Peyer's patch (tissue), 4 donors: ENCODE results near the gene EDEM1. TPM values are rescaled to one million over a fixed set of nuclear protein-coding genes. Genes with fewer than 3 reads are reported as not detected.

Source experiments
- DNase-seq, 3 donors: peaks; one replicate each; pipeline ENCODE4 v3.0.0-alpha.2; 2017 to 2019
- H3K27ac ChIP-seq, 4 donors: fragments of 200-600 bp; sonication (generic); one replicate each; pipeline ENCODE4 v1.5.1; 2016 to 2019
- H3K27me3 ChIP-seq, 2 donors: fragments of 200-600 bp; sonication (generic); one replicate each; pipeline ENCODE4 v1.5.1; 2019
- H3K36me3 ChIP-seq, 3 donors: fragments of 200-600 bp; sonication (generic); one replicate each; pipeline ENCODE4 v1.5.1; 2016 to 2019
- H3K4me1 ChIP-seq, 4 donors: fragments of 200-600 bp; sonication (generic); one replicate each; pipeline ENCODE4 v1.5.1; 2016 to 2019
- H3K4me3 ChIP-seq, 4 donors: fragments of 200-600 bp; sonication (generic); 1 replicate in 3 of 4; 2 replicates in 1 of 4; pipeline ENCODE4 v1.5.1; 2016 to 2019; ENCODE audit warnings: mild to moderate bottlenecking in 1 of 4
- H3K9me3 ChIP-seq, 4 donors: fragments of 200-600 bp; sonication (generic); one replicate each; pipeline ENCODE4 v1.5.1; 2016 to 2019; ENCODE audit warnings: mild to moderate bottlenecking in 1 of 4
- CTCF ChIP-seq, 6 experiments: fragments of 450-650 bp in 4 of 6; fragments of 200-600 bp in 2 of 6; sonication (generic) in 1 of 6; IDR thresholded peaks; one replicate each; pipeline ENCODE4 v1.5.1; 2017 to 2019; ENCODE audit warnings: antibody characterized with exemption in 6 of 6, mild to moderate bottlenecking in 3 of 6, moderate library complexity in 1 of 6
- POLR2A ChIP-seq, 2 donors: fragments of 450-650 bp; IDR thresholded peaks; one replicate each; pipeline ENCODE4 v1.5.1; 2017; ENCODE audit warnings: antibody characterized with exemption in 2 of 2, mild to moderate bottlenecking in 2 of 2, moderate library complexity in 2 of 2
- total RNA-seq, 4 donors: library from RNA; depleted of rRNA; stranded (reverse); fragments of >200 nt; gene quantifications; one replicate each; pipeline ENCODE4 v1.1.0, GENCODE V29; 2016

EDEM1 gene
- total RNA-seq, 4 donors from 2014 or later = 50.1 to 118 (median 58.8) TPM

GRCh38 chr3:5251196-5251583, 63.7 kb downstream of the EDEM1 start:
- no peaks in the 10 kb centered on the region for H3K36me3 ChIP-seq
- DNase-seq = no peak
- H3K4me1 ChIP-seq = peaks cover 0 to 4% (median 0%) of the 10 kb centered on the region in 4 donors
- no peaks in the 10 kb centered on the region for H3K27me3 ChIP-seq
- H3K9me3 ChIP-seq = no peaks in the 10 kb centered on the region
- peak overlapping the region in 2 of 4 donors; percentile 31 to 47 for H3K4me3 ChIP-seq
- H3K27ac ChIP-seq = no peak overlapping the region
- TF ChIP-seq CTCF (IDR thresholded peaks at IDR 0.05) (no peak), POLR2A (IDR thresholded peaks at IDR 0.05) (no peak)

GRCh38 chr3:5252131-5252530, 64.6 kb downstream of the EDEM1 start:
- no peaks in the 10 kb centered on the region for H3K9me3 ChIP-seq
- no peaks in the 10 kb centered on the region for H3K36me3 ChIP-seq
- TF ChIP-seq POLR2A (IDR thresholded peaks at IDR 0.05) = no peak
- TF ChIP-seq CTCF (IDR thresholded peaks at IDR 0.05) = no peak
- H3K4me3 ChIP-seq = no peak overlapping the region
- no peak for DNase-seq
- peaks cover 0 to 4% (median 0%) of the 10 kb centered on the region in 4 donors for H3K4me1 ChIP-seq
- H3K27ac ChIP-seq = no peak overlapping the region
- H3K27me3 ChIP-seq = no peaks in the 10 kb centered on the region

GRCh38 chr3:5254281-5255048, 67.0 kb downstream of the EDEM1 start:
- no peak for DNase-seq
- Histone ChIP-seq H3K36me3 (no peaks in the 10 kb centered on the region), H3K9me3 (no peaks in the 10 kb centered on the region), H3K27ac (no peak overlapping the region), H3K4me1 (peaks cover 0 to 4% (median 0%) of the 10 kb centered on the region in 4 donors), H3K27me3 (no peaks in the 10 kb centered on the region), H3K4me3 (no peak overlapping the region)
- TF ChIP-seq CTCF (IDR thresholded peaks at IDR 0.05) (no peak), POLR2A (IDR thresholded peaks at IDR 0.05) (no peak)

GRCh38 chr3:5255404-5256344, 68.2 kb downstream of the EDEM1 start:
- Histone ChIP-seq H3K4me3 (no peak overlapping the region), H3K27ac (no peak overlapping the region), H3K27me3 (no peaks in the 10 kb centered on the region), H3K4me1 (peaks cover 0 to under 1% (median 0%) of the 10 kb centered on the region in 4 donors), H3K36me3 (no peaks in the 10 kb centered on the region), H3K9me3 (no peaks in the 10 kb centered on the region)
- TF ChIP-seq CTCF (IDR thresholded peaks at IDR 0.05) (no peak), POLR2A (IDR thresholded peaks at IDR 0.05) (no peak)
- no peak for DNase-seq

GRCh38 chr3:5258526-5258925, 71.0 kb downstream of the EDEM1 start:
- no peaks in the 10 kb centered on the region for H3K4me1 ChIP-seq
- no peak for DNase-seq
- TF ChIP-seq POLR2A (IDR thresholded peaks at IDR 0.05) (no peak), CTCF (IDR thresholded peaks at IDR 0.05) (no peak)
- no peaks in the 10 kb centered on the region for H3K36me3 ChIP-seq
- H3K27me3 ChIP-seq = no peaks in the 10 kb centered on the region
- H3K27ac ChIP-seq = no peak overlapping the region
- no peak overlapping the region for H3K4me3 ChIP-seq
- no peaks in the 10 kb centered on the region for H3K9me3 ChIP-seq
